GM12878 (cell line): ENCODE measurements around the gene IRF2. TPM values are rescaled to one million over a fixed set of nuclear protein-coding genes. Genes with fewer than 3 reads are reported as not detected.

Experiments
- EZH2 ChIP-seq: IDR thresholded peaks from 2 replicates; pipeline ENCODE4 v1.6.1; 2012; ENCODE audit warnings: low read depth, mild to moderate bottlenecking, control low read depth, inconsistent platforms, low read length, borderline replicate concordance; ENCODE audit not compliant: control insufficient read depth
- IKZF2 ChIP-seq, 2 experiments: fragments of 450-650 bp; IDR thresholded peaks; 2 replicates each; pipeline ENCODE4 v1.6.1; 2017; ENCODE audit warnings: mild to moderate bottlenecking in 2 of 2, moderate library complexity in 2 of 2
- IRF4 ChIP-seq: IDR thresholded peaks from 2 replicates; pipeline ENCODE4 v1.6.1; 2011; ENCODE audit warnings: low read depth, low read length
- MEF2A ChIP-seq: IDR thresholded peaks from 2 replicates; pipeline ENCODE4 v1.6.1; 2011; ENCODE audit warnings: low read depth, mild to moderate bottlenecking, low read length, moderate library complexity; ENCODE audit not compliant: insufficient read depth
- MYC ChIP-seq: IDR thresholded peaks from 2 replicates; pipeline ENCODE4 v1.6.1; 2011; ENCODE audit warnings: mild to moderate bottlenecking, low read length, moderate library complexity, inconsistent platforms; ENCODE audit not compliant: insufficient read depth, insufficient replicate concordance, insufficient read length, severe bottlenecking
- NFIC ChIP-seq: IDR thresholded peaks from 2 replicates; pipeline ENCODE4 v1.6.1; 2012; ENCODE audit warnings: low read depth, mild to moderate bottlenecking, inconsistent platforms, low read length, moderate library complexity
- NFXL1 ChIP-seq: fragments of 450-650 bp; IDR thresholded peaks from 2 replicates; pipeline ENCODE4 v1.6.1; 2017; ENCODE audit warnings: antibody characterized with exemption, mild to moderate bottlenecking, borderline replicate concordance
- POU2F2 ChIP-seq: IDR thresholded peaks from 3 replicates; pipeline ENCODE4 v1.6.1; 2011; ENCODE audit warnings: low read depth, mild to moderate bottlenecking, low read length, borderline replicate concordance
- RAD21 ChIP-seq: IDR thresholded peaks from 2 replicates; pipeline ENCODE4 v1.6.1; 2011; ENCODE audit warnings: mild to moderate bottlenecking, low read depth, low read length, moderate library complexity; ENCODE audit not compliant: insufficient read depth
- RB1 ChIP-seq: fragments of 450-650 bp; formaldehyde crosslinking; IDR thresholded peaks from 2 replicates; pipeline ENCODE4 v1.6.1; 2017; ENCODE audit warnings: mild to moderate bottlenecking, borderline replicate concordance
- SIN3A ChIP-seq: IDR thresholded peaks from 2 replicates; pipeline ENCODE4 v1.6.1; 2012; ENCODE audit warnings: low read depth, low read length, improper control_type of control experiment
- SMAD1 ChIP-seq: fragments of 450-650 bp; IDR thresholded peaks from 2 replicates; pipeline ENCODE4 v1.6.1; 2018; ENCODE audit warnings: mild to moderate bottlenecking, low read depth; ENCODE audit not compliant: partially characterized antibody
- SREBF1 ChIP-seq: IDR thresholded peaks from 2 replicates; pipeline ENCODE4 v1.6.1; 2012; ENCODE audit warnings: mild to moderate bottlenecking, low read length
- STAT3 ChIP-seq: IDR thresholded peaks from 2 replicates; pipeline ENCODE4 v1.6.1; 2011; ENCODE audit warnings: low read depth, low read length, improper control_type of control experiment
- SUPT20H ChIP-seq: IDR thresholded peaks from 2 replicates; pipeline ENCODE4 v1.6.1; 2011; ENCODE audit warnings: low read depth, mild to moderate bottlenecking, low read length, moderate library complexity, borderline replicate concordance; ENCODE audit not compliant: control insufficient read depth
- ZNF217 ChIP-seq: fragments of 450-650 bp; IDR thresholded peaks from 2 replicates; pipeline ENCODE4 v1.6.1; 2017; ENCODE audit warnings: antibody characterized with exemption, mild to moderate bottlenecking
- ZNF384 ChIP-seq: IDR thresholded peaks from 2 replicates; pipeline ENCODE4 v1.6.1; 2012; ENCODE audit warnings: low read depth, mild to moderate bottlenecking, low read length, improper control_type of control experiment, borderline replicate concordance
- polyA plus RNA-seq, 11 experiments: library from polyadenylated mRNA; depleted of rRNA in 4 of 11; unstranded in 6 of 11; stranded (reverse) in 5 of 11; fragments of >200 nt; fragmentation: Nextera tagmentation in 4 of 11; fragmentation: Illumina TruSeq in 1 of 11; extraction: Ambion mirVana in 4 of 11; extraction: Trizol in 1 of 11; gene quantifications; 1 replicate in 1 of 11; 2 replicates in 10 of 11; pipeline versions ENCODE4 v1.2.1 to v1.2.3, GENCODE V29; 2011 to 2016; ENCODE audit warnings: inconsistent platforms in 2 of 11, missing spikeins in 2 of 11, low read depth in 1 of 11
- total RNA-seq, 4 experiments: library from RNA; depleted of rRNA in 3 of 4; stranded (reverse); fragments of >200 nt in 3 of 4; fragmentation: Illumina TruSeq in 1 of 4; extraction: Trizol in 1 of 4; gene quantifications; 2 replicates each; pipeline versions ENCODE4 v1.2.1 to v1.2.3, GENCODE V29; 2013 to 2021
- TF ChIP-seq, protein P1 (sequence below): IDR thresholded peaks from 2 replicates; pipeline ENCODE4 v1.6.1; 2012; ENCODE audit warnings: low read depth, low read length, improper control_type of control experiment
- TF ChIP-seq, protein P2 (sequence below): IDR thresholded peaks from 2 replicates; pipeline ENCODE4 v1.6.1; 2012; ENCODE audit warnings: improper control_type of control experiment, low read depth, low read length; ENCODE audit not compliant: insufficient replicate concordance
- TF ChIP-seq, protein P3 (sequence below): fragments of 450-650 bp; IDR thresholded peaks from 2 replicates; pipeline ENCODE4 v1.6.1; 2018; ENCODE audit warnings: borderline replicate concordance, mild to moderate bottlenecking; ENCODE audit not compliant: partially characterized antibody
- TF ChIP-seq, protein P4 (sequence below): fragments of 450-650 bp; IDR thresholded peaks from 2 replicates; pipeline ENCODE4 v1.6.1; 2017; ENCODE audit warnings: low read depth, mild to moderate bottlenecking, moderate library complexity

The IRF2 gene
- total and polyA plus RNA-seq, 10 of the 15 experiments (the other 5 are each of a cell fraction or from before 2014, with no cell fraction given): 45.1 to 99.3 (median 58.9) TPM

DNA sequence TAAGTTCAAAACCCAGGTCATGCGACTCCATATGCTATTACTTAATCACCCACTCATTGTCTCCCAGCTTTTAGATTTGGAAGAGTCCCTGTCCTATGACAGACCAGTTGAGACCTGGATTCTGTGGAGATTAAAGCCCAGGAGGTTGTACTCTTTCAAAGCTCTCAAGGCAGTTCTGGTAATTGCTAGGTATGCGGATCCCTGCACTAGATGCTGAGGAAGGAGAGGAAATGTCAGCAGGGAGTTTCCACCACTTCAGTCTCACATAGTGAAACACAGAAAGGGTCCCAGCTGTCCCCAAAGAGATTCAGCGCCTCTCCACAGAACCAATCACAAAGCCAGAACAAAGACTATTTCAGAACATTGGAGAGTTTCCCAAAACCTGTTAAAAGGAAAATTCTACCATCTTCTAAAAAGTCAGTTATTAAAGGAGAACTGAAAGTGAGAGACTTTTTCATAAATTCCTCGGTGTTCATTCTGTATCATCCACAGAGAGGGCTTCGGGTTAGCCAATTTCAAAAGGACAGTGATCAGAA, 53.4 kb downstream of the IRF2 start (continued):
- TF ChIP-seq IKZF2 (IDR thresholded peaks at IDR 0.05) (peak; percentile 75 to 84; a peak in 3 of 4 replicates), SREBF1 (no peak), MEF2A (no peak), NFXL1 (no peak), EZH2 (no peak), POU2F2 (0 out of 3 replicates have a peak, but pooled peaks have one; percentile 10), STAT3 (0 out of 2 replicates have a peak, but pooled peaks have one; percentile 38), ZNF384 (no peak), RB1 (no peak), MYC (no peak), RAD21 (0 out of 2 replicates have a peak, but pooled peaks have one; percentile 11), ZNF217 (no peak), NFIC (peak; percentile 76), SIN3A (no peak), SMAD1 (no peak), SUPT20H (no peak), IRF4 (peak; percentile 65; the same call in 1 of the 2 replicates)
- TF ChIP-seq, protein P1, sequence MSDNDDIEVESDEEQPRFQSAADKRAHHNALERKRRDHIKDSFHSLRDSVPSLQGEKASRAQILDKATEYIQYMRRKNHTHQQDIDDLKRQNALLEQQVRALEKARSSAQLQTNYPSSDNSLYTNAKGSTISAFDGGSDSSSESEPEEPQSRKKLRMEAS: no peak
- TF ChIP-seq, protein P2, sequence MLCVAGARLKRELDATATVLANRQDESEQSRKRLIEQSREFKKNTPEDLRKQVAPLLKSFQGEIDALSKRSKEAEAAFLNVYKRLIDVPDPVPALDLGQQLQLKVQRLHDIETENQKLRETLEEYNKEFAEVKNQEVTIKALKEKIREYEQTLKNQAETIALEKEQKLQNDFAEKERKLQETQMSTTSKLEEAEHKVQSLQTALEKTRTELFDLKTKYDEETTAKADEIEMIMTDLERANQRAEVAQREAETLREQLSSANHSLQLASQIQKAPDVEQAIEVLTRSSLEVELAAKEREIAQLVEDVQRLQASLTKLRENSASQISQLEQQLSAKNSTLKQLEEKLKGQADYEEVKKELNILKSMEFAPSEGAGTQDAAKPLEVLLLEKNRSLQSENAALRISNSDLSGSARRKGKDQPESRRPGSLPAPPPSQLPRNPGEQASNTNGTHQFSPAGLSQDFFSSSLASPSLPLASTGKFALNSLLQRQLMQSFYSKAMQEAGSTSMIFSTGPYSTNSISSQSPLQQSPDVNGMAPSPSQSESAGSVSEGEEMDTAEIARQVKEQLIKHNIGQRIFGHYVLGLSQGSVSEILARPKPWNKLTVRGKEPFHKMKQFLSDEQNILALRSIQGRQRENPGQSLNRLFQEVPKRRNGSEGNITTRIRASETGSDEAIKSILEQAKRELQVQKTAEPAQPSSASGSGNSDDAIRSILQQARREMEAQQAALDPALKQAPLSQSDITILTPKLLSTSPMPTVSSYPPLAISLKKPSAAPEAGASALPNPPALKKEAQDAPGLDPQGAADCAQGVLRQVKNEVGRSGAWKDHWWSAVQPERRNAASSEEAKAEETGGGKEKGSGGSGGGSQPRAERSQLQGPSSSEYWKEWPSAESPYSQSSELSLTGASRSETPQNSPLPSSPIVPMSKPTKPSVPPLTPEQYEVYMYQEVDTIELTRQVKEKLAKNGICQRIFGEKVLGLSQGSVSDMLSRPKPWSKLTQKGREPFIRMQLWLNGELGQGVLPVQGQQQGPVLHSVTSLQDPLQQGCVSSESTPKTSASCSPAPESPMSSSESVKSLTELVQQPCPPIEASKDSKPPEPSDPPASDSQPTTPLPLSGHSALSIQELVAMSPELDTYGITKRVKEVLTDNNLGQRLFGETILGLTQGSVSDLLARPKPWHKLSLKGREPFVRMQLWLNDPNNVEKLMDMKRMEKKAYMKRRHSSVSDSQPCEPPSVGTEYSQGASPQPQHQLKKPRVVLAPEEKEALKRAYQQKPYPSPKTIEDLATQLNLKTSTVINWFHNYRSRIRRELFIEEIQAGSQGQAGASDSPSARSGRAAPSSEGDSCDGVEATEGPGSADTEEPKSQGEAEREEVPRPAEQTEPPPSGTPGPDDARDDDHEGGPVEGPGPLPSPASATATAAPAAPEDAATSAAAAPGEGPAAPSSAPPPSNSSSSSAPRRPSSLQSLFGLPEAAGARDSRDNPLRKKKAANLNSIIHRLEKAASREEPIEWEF: peak; percentile 74
- TF ChIP-seq, protein P3, sequence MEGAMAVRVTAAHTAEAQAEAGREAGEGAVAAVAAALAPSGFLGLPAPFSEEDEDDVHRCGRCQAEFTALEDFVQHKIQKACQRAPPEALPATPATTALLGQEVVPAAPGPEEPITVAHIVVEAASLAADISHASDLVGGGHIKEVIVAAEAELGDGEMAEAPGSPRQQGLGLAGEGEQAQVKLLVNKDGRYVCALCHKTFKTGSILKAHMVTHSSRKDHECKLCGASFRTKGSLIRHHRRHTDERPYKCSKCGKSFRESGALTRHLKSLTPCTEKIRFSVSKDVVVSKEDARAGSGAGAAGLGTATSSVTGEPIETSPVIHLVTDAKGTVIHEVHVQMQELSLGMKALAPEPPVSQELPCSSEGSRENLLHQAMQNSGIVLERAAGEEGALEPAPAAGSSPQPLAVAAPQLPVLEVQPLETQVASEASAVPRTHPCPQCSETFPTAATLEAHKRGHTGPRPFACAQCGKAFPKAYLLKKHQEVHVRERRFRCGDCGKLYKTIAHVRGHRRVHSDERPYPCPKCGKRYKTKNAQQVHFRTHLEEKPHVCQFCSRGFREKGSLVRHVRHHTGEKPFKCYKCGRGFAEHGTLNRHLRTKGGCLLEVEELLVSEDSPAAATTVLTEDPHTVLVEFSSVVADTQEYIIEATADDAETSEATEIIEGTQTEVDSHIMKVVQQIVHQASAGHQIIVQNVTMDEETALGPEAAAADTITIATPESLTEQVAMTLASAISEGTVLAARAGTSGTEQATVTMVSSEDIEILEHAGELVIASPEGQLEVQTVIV: no peak
- TF ChIP-seq, protein P4, sequence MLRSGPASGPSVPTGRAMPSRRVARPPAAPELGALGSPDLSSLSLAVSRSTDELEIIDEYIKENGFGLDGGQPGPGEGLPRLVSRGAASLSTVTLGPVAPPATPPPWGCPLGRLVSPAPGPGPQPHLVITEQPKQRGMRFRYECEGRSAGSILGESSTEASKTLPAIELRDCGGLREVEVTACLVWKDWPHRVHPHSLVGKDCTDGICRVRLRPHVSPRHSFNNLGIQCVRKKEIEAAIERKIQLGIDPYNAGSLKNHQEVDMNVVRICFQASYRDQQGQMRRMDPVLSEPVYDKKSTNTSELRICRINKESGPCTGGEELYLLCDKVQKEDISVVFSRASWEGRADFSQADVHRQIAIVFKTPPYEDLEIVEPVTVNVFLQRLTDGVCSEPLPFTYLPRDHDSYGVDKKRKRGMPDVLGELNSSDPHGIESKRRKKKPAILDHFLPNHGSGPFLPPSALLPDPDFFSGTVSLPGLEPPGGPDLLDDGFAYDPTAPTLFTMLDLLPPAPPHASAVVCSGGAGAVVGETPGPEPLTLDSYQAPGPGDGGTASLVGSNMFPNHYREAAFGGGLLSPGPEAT: peak; percentile 94
